ENCODE measurements around the gene GRK5.

Gene GRK5

GRCh38 chr10:119302591-119303253 lies 95.4 kb downstream of the GRK5 start:
- DNase-seq: no peak

GRCh38 chr10:119303886-119304285 lies 96.5 kb downstream of the GRK5 start:
- no peak for DNase-seq

- no peak for DNase-seq
These were observed 97.2 kb downstream of the GRK5 start for GRCh38 chr10:119304541-119304940.

- DNase-seq: peak; percentile 81 to 83
These were observed 98.6 kb downstream of the GRK5 start for GRCh38 chr10:119305860-119306513.

GRCh38 chr10:119306514-119306951 lies 99.2 kb downstream of the GRK5 start:
- peak; percentile 66 for DNase-seq

- DNase-seq: no peak
These were observed 99.6 kb downstream of the GRK5 start for GRCh38 chr10:119306986-119307392.

GRCh38 chr10:119308089-119308488 lies 100.7 kb downstream of the GRK5 start:
- no peak for DNase-seq

GRCh38 chr10:119308551-119309422 lies 101.4 kb downstream of the GRK5 start:
- no peak for DNase-seq

GRCh38 chr10:119309423-119309770 lies 102.0 kb downstream of the GRK5 start:
- DNase-seq: no peak

- no peak for DNase-seq
These were observed 103.4 kb downstream of the GRK5 start for GRCh38 chr10:119310806-119311205.

- no peak for DNase-seq
These were observed 104.9 kb downstream of the GRK5 start for GRCh38 chr10:119312241-119312640.

GRCh38 chr10:119313024-119313423 lies 105.7 kb downstream of the GRK5 start:
- no peak for DNase-seq

GRCh38 chr10:119313644-119314043 lies 106.3 kb downstream of the GRK5 start:
- DNase-seq: no peak

GRCh38 chr10:119314061-119314460 lies 106.7 kb downstream of the GRK5 start:
- no peak for DNase-seq

GRCh38 chr10:119314486-119314885 lies 107.1 kb downstream of the GRK5 start:
- no peak for DNase-seq

GRCh38 chr10:119315128-119316001 lies 108.0 kb downstream of the GRK5 start:
- DNase-seq: peak; percentile 68 to 74

- no peak for DNase-seq
These were observed 108.6 kb downstream of the GRK5 start for GRCh38 chr10:119316002-119316358.

GRCh38 chr10:119316729-119317097 lies 109.3 kb downstream of the GRK5 start:
- no peak for DNase-seq

GRCh38 chr10:119318411-119319160 lies 111.2 kb downstream of the GRK5 start:
- no peak for DNase-seq

- no peak for DNase-seq
These were observed 112.0 kb downstream of the GRK5 start for GRCh38 chr10:119319161-119319919.

- DNase-seq: no peak
These were observed 112.5 kb downstream of the GRK5 start for GRCh38 chr10:119319920-119320258.

All from activated CD4-positive, alpha-beta T cell treated with anti-CD3 and anti-CD28 coated beads, Interleukin-2, amount 50 U/mL, for 4 hours (primary cell).